DMS114 treated with DMSO at 0.1 percent for 48 hours (cell line): ENCODE measurements around the gene SRGAP2B.
"Not testable (repeated sequence)": the region's sequence is repeated elsewhere in the genome, so short reads cannot be mapped to it uniquely, and the experiment has no call there.

ENCODE experiments used
- DNase-seq: peaks from one replicate; lab custom pipeline; 2025; ENCODE audit not compliant: unreplicated experiment; lab: John Stamatoyannopoulos, UW

SRGAP2B gene

GRCh38 chr1:145095284-145096057 lies at the start of gene SRGAP2B, which contains the start of gene FAM72D:
SRGAP2B (minus strand) TSS chr1:145095328; CDS start chr1:145092901, 2,427 bp downstream.
FAM72D (plus strand) TSS chr1:145095974; CDS start chr1:145096848, 874 bp downstream.
- not testable (repeated sequence) for DNase-seq

- DNase-seq: not testable (repeated sequence)
Observed at GRCh38 chr1:145144264-145144913, 49.3 kb upstream of the SRGAP2B start.

GRCh38 chr1:145140549-145140948 lies 45.4 kb upstream of the SRGAP2B start:
- DNase-seq: not testable (repeated sequence)

- DNase-seq: not testable (repeated sequence)
Observed at GRCh38 chr1:145134476-145134875, 39.3 kb upstream of the SRGAP2B start.

DNA sequence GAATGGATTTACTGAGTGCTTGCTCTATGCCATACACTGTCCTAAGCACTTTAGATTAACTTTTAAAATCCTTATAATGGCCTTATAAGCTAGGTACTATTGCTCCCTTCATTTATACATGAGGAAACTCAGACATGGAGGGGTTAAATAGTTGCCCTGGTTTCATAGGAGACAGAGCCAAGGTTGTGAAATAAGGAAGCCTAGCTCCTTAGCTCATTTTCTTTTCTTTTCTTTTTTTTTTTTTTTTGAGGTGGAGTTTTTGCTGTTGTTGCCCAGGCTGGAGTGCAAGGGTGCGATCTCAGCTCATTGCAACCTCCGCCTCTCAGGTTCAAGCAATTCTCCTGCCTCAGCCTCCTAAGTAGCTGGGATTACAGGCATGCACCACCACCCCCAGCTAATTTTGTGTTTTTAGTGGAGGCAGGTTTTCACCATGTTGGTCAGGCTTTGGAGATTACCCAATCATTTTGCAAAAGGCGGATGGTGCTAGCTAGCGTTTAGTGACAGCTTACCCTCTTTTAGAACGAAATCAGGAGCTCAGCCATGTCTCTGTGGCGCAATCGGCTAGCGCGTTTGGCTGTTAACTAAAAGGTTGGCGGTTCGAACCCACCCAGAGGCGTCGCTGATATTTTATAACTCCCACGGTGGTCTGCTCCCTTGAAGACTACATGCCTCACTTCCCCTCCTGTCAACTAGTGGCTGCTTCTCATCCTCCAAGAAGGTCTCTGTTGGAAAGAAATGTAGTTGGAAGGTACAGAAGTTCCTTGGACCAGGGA lies 33.8 kb upstream of the SRGAP2B start:
- DNase-seq: not testable (repeated sequence)

DNA sequence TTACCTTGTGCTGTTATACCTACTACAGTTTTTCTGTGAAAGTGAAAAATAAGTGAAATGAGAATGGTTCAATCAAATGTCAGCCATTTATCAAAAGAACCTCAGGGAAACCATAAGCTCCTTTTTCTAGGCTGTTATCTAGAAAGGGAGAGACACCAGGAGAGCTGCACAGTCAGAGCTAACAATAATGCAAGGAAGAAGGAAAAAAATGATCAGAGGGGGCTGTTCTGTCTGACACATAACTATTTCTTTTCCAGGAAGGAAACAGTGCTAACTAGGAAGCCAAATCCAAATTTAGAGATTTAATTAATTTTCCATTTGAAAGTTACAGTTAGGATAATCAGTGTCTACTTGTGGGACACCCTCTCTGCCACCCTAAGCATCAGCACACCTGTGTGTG lies 32.0 kb upstream of the SRGAP2B start:
- not testable (repeated sequence) for DNase-seq

- DNase-seq: not testable (repeated sequence)
Observed at GRCh38 chr1:145125112-145125511, 30.0 kb upstream of the SRGAP2B start.

DNA sequence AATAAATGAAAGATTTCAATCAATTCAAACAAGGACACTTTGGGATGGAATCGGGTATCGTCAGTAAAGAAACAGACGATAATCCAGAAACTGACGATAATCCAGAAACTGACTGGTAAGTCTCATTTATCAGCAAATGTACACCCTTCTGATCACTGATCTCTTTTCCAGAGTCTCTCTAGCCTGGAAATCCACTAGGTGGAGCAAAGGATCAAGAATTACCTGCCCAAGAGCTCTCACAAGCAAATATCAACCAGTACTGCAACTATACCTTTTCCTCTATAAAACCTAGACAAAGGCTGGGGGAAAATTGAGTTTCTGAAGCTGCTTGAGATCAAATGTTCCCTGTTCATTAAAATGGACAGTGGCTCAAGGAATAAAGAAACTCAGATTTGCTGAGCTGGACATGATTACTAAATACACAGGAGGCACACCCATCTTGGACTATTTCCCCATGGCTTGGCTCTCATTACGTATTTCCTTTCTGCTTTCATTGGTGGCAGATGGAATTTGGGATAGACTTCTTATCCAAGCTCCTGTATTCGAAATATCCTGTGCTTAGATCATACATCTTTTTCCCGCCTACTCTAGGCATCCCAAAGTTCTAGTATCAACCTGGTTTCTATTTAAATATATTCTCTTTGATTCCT lies 29.0 kb upstream of the SRGAP2B start:
- not testable (repeated sequence) for DNase-seq

- not testable (repeated sequence) for DNase-seq
Observed at GRCh38 chr1:145123062-145123395, 27.9 kb upstream of the SRGAP2B start.

DNA sequence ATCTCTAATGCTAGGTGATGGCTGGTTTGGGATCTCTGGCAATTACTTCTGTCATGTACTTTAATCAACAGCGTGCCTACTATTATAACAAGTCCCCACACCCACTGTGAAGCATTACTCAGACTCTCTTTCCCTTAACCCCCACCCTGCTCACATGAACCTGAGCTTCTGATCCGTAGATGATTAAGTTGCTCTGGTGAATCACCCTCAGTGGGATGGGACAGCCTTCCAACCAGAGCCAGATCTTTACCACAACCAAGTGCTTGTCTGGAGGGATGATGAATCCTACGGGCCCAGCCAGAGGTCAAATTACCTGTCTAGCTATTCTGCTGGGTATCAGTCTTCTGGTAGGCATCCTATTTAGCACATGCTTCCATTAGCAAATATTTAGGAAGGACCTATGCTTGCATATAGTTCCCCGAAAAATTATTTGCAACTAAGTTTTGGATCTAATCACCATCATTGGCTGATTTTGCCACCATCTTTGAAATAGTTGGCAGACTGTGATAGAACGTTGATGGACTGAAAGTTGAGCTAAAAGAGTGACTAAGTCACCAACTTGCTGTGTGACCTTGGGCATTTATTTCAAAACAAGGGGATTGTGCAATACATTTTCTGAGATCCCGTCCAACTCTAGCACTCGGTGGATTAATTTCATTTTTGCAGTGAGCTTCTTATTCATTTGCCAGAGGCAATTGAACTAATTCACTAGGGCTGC lies 27.4 kb upstream of the SRGAP2B start:
- DNase-seq: not testable (repeated sequence)

GRCh38 chr1:145119842-145120241 lies 24.7 kb upstream of the SRGAP2B start:
- DNase-seq: not testable (repeated sequence)

DNA sequence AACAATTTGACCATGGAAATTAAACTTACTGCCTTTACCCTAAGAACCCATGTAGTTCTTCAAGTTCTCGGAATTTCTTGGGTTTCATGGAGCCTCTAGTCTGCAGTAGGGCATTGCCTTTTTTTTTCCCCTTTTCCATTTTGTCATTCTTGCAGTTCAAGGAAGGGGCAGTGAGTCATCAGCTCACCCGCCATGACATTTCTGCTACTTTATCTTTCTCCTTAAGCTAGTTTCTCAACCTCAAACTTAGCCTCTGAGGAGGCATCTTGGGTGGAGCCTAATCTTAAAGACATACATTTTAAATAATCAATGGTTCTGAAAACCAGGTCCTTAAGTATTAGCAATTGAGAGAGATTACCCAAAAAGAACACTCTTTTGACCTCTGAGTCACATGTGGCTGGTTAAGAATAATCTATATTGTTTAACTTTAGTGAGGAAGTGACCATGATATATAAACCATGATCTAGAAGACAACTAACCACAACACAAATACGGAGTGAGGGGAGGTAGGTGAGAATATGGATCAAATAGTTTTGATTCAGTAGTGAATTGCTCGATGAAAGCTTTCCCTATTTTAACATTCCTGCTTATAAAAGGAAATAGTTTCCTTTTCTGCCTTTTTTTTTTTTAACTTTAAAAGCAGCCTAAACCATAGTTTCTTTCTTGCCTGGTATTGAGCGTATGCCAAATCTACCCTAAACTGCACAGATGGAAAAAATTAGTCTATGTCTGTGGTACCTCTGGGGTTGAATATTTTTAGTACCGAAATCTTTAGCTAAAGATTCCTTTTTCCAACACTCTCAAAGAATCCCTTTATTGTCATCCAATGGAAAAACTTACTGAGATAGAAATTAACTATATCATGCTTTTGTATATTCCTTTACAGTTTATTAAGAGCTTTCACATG lies 20.7 kb upstream of the SRGAP2B start:
- not testable (repeated sequence) for DNase-seq

DNA sequence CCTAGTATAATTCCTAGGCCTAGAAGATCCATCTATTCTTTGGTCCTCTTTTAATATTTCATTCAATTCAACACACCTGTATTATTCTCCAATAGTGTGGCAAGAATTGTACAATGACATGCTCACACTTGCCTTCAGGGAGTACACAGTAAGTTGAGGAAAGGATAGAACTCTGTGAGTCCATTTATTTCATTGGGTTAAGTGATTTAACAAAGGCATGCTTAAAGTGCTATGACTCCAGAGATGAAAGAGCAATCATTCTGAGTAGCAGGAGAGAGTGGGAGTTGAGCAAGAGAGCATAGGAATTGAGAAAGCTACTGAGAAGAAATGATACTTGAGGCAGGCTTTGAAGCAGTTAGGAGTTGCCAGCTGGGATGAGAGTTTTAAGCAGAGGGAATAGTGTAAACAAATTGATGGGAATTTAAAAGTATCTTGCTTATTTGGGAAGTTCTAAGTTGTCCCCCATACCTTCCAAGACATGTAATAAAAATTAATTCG lies 19.5 kb upstream of the SRGAP2B start:
- DNase-seq: not testable (repeated sequence)

- not testable (repeated sequence) for DNase-seq
Observed at GRCh38 chr1:145112703-145113102, 17.6 kb upstream of the SRGAP2B start.

DNA sequence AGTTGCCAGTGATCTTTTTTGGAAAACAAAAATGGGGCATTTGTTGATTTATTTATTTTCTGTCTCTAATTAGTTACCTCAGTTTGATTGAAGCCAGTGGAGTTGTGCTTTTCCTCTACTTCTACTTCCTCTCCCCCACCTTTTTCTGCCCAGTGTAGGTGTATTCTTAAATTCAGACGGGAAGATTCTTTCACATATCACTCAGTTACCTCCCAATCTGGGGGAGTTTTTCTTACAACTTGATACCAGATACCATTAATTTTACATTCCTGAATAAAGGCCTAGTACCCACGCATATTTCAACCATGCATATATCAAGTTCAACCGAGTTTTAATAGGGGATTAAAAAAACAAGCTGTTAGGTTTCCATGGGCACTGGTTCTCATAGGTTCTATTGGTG lies 16.5 kb upstream of the SRGAP2B start:
- DNase-seq: not testable (repeated sequence)

- DNase-seq: not testable (repeated sequence)
Observed at GRCh38 chr1:145103294-145103693, 8.2 kb upstream of the SRGAP2B start.

DNA sequence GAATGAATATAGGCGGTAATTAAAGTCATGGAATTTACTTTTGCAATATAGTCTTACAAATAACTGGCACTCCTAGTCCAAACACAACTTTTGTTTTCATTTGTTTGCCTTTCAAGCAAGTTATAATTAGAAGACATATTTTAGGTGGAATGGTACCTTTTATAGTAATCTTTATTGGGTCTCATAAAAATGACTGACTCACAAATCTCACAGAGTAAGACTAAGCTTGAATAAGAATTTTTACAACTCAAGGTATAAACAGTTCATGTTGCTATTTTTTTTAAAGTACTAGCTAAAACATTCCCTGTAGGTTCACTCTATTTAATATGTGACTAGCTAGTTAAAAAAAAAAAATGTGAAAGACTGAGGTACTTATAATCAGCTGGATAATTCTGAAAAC lies 6.6 kb upstream of the SRGAP2B start:
- DNase-seq: not testable (repeated sequence)

DNA sequence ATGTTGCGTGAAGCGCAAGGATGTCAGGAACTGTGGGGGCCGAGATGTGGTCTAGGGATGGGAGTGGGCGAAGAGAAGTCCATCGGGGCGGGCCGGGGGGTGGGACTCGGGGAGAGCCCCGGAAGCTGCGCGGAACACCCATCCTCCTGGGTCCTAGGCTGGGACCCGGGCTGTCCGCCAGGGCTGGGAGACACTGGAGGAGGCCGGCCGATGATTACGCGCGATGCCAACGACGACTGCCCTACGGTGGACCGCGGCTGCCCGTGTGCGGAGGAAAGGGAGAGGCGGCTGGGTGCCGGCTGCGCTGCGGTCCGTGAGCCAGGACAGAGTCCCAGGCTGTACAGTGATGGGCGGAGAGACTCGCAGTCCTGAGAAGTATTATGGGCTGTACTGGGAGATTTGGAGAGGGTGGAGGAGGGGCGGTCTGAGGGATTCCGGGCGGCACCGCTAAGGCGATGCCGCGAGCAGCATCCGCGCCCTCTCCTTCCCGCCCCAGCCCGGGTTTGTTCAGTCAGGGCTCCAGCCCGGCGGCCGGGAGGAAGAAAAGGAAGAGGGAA lies 395 bp downstream of the SRGAP2B start:
- not testable (repeated sequence) for DNase-seq
